Measurements from ENCODE around the gene YAF2.
"Not testable (repeated sequence)": the region's sequence is repeated elsewhere in the genome, so short reads cannot be mapped to it uniquely, and the experiment has no call there.

YAF2 gene

DNA sequence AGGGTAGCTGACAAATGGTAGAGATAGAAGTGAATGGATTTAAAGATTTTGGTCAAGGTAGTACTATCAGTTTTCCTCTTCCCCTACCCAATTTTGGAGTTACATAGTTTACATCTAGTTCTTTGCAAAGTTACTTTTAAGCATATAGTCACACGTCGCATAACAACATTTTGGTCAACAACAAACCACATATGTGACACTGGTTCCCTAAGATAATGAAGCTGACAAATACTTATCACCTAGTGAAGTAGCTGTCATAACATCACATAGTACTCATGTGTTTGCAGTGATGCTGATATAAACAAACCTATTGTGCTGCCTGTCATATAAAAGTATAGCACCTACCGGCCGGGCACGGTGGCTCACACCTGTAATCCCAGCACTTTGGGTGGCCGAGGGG lies 45.4 kb downstream of the YAF2 start:
- DNase-seq: no peak

DNA sequence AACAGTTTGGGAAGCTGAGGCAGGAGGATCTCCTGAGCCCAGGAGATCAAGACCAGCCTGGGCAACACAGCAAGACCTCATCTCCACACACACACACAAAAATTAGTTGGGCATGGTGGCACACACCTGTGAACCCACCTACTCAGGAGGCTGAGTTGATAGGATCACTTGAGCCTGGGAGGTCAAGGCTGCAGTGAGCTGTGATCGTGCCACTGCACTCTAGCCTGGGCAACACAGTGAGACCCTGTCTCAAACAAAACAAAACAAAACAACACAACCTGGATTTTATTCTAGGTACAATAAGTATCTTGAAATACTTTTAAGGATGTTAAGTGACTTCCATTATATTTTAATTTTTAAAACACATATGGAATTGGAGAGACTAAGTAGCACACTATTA lies 45.8 kb downstream of the YAF2 start:
- DNase-seq: no peak

DNA sequence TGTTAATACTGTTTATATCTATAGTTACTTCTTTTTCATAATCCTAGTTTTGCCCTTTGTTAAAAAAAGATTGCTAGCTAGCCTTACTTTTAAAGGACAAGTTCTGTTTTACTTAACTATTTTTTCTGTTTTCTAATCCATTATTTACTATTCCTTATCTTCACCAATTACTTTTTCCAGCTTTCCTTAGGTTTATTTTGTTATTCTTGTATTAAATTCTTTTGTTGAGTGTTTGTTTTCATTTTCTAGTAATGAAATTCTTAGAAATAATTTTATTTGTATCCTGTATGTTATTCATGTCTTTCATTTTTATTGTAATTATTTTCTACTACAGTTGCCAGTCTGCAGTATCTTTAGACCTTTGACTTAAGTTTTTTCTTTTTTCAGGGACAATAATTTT lies 47.7 kb downstream of the YAF2 start:
- DNase-seq: no peak

DNA sequence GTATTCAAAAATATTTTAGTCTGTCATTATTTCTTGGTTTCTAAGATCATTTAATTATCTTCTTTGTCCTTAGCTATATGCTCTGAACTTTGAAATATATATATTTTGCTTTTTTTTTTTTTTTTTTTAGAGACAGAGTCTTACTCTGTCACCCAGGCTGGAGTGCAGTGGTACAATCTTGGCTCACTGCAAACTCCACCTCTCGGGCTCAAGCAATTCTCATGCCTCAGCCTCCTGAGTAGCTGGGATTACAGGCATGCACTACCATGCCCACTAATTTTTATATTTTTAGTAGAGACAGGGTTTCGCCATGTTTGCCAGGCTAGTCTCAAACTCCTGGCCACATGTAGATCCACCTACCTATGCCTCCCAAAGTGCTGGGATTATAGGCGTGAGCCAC lies 49.8 kb downstream of the YAF2 start:
- not testable (repeated sequence) for DNase-seq

DNA sequence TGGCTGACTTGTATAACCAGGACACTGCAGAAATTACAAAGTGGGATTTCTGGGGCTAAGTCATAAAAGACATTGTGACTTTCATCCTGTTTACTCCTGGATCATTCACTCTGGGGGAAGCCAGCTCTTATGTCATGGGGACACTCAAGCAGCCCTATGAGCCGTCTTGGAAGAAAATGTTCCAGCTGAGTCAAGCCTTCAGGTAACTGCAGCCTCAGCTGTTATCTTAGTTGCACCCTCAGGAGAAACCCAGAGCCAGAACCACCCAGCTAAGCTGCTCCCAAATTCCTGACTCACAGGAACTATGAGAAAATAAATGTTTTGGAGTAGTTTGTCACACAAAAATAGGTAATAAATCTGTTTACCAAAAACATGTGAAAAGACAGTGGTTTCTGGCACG lies 50.2 kb downstream of the YAF2 start:
- DNase-seq: no peak

DNA sequence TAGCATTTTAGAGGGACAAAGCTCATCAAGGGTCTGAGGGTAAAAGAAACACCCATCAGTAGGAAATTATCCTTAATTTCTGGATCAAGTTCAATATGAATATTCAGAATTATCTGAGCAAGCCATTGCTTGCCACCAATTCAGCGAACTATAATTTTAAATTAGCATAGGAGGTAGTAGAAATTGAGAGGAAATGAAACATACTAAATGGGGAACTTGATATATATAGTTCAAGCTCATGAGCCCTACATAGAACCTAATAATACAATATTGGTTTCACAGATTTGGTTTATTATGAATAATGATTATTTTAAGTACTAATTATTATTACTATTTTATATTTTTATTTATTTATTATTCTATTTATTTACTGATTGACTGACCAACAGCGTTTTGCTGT lies 51.3 kb downstream of the YAF2 start:
- DNase-seq: no peak

DNA sequence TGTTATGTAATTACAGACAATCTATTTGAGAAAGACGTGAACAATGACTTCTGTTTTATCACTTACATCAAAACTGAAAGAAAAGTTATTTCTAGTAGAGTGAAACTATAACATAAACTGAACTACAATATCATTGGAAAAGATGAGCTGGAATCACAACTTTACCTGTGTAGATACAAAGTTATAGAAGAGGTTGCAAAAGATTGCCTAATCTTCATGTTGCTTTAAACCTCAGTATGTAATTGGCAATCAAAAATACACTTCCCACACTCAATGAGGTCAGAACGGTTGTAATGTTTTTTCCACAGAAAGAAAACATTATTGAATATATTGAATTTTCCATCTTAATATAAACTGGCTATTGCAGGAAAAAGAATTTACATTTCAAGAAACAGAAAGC lies 55.7 kb downstream of the YAF2 start:
- no peak for DNase-seq

DNA sequence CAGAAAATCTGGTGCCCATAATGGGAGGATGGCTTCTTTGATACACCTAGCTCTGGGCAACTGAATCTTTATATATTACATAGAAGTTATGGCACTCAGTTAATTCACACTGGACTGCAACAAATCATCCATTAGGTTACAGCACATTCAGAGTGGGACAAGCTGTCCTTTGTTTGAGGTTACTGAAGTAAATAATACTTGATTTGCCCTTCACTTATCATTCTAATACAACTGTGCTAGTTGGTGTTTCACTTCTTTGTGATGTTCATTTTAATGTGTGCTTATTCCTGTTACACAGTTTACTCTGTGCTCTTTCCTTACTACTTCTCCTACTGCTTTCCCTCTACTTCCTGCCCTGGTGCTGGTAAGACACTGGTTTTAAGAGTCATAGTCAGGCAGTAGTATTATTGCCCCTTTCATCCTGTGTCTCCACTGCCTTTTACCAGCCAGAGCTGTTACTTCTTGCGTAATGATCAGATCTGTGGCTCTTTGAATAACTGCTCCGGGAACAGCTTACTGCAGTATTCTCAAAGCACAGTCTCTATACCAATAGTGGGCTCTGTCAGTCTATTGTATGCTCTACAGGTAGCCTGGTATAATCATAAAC lies 57.0 kb downstream of the YAF2 start:
- DNase-seq: peak; percentile 39

DNA sequence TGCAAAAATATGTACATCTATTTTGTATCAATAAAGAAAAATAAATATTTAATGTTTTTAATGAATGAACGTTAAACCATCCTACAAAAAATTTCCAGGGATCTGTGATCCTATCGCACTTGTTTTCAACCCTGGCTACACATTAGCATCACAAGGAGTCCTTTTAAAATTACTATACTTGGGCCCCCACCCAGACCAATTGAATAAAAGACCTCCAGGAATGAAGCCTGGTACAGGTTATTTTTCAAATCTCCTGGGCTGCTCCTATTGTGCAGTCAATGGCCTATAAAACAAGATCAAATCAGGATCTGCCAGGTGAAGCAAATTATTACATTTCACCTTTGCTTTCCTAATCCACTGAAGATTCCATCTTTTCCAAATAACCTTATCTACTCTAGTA lies 59.9 kb downstream of the YAF2 start:
- no peak for DNase-seq

DNA sequence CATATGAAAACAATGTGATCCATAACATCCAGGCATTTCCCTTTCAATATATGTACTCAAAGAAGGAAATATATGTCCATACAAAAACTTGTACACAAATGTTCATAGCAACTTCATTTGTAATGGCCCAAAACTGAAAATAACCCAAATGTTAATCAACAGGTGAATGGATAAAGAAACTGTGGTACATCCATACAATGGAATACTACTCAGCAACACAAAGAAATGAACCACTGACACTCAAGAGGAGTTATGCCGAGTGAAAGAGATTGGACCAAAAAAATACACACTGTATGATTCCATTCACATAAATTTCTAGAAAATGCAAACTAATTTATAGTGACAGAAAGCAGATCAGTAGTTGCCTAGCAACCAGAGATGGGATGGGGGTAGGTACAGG lies 63.1 kb downstream of the YAF2 start:
- DNase-seq: no peak

DNA sequence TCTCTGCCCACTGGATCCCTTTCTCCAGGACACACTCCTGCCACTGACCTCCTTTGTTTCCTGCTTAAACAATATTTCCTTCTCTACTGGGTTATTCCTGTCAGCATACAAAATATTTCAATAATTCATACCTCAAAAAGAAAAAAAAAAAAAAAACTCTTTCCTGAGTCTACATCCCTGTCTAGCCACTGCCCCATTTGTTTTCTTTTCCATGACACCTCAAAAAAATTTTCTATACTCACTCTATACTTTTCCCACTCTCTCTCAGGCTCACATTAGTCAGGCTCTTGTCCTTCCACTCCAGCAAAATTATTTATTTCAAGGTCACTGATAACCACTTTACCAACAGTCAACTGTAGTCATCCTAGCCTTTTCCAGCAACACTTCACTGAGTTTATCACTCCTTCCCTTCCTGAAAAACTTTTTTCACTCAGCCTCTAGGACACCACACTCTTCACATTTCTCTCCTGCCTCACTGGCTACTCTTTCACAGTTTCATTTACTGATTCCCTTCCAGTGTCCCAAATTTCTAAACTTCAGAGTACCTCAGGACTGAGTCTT lies 64.0 kb downstream of the YAF2 start:
- DNase-seq: no peak

DNA sequence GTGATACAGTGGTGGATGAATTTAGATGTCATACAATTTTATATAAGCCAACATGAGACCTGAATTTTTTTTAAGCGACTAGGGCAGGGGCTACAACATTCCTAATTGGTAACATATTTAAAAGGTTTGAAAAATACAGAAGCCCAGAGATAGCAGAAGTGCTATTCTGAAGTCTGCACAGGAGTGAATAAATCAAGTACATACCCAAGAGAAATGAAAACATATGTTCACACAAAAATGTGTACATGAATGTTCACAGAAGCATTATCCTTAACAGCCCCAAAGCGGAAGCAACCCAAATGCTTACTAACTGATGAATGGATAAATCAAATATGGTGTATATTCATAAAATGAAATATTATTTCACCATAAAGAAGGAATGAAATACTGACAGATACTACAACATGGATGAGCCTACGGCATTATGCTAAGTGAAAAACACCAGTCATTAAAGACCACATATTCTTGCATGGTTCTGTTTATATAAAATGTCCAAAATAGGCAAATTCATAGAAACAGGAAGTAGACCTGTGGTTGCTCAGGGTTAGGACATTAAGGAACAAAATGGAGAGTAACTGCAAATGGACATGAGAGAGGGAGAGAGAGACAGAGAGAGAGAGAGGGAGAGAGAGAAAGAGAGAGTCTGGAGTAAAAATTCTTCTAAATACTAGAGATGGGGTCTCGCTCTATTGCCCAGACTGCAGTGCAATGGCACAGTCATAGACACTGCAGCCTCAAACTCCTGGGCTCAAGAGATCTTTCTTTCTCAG lies 65.4 kb downstream of the YAF2 start:
- no peak for DNase-seq

DNA sequence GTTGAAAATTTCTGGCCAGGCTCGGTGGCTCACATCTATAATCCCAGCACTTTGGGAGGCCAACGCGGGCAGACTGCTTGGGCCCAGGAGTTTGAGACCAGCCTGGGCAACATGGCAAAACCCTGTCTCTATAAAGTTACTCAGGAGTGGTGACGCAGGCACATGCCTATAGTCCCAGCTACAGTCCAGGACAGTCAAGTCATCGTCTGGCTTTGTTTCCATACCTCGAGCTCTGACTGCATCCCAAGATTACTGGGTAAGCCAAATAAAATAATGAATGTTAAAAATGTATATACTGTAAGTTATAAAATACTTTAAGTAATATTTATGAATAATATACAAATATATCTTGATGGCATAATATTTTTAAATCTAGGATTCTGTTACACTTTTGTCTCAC lies 70.3 kb downstream of the YAF2 start:
- no peak for DNase-seq

DNA sequence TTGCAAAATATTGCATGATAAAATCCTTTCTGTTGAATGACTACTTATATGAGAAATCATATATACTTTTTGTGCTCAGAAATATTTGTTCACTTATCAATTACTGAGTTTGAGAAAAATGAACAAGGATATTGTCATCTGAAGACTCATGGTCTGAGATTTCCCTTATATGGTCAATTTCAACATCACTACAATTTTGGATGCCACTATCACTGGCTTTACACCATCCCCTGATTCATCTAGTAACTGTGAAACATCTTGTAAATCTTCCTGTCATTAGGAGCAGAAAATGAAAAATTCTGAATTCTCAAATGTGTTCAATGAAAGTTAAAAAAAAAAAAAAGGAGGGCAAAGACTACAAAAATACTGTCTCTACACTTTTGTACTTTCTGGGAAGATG lies 71.5 kb downstream of the YAF2 start:
- DNase-seq: no peak

DNA sequence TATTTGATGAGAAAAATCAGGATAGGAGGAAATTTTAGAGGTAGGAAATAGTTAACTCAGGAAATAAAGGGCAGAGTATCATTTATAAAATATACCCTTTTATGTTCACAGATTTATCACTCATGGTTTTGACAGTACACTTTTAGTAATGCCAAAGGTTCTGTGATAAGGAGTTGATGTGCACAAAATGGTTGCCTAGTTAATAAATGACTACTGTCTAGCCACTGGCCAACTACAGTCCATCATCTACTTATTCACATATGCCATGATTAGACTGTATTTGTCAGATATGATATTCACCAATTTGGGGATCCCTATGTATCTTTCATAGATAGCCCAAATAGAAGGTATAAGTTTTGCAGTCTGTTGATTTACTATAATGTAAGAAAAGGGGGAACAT lies 74.1 kb downstream of the YAF2 start:
- DNase-seq: no peak

DNA sequence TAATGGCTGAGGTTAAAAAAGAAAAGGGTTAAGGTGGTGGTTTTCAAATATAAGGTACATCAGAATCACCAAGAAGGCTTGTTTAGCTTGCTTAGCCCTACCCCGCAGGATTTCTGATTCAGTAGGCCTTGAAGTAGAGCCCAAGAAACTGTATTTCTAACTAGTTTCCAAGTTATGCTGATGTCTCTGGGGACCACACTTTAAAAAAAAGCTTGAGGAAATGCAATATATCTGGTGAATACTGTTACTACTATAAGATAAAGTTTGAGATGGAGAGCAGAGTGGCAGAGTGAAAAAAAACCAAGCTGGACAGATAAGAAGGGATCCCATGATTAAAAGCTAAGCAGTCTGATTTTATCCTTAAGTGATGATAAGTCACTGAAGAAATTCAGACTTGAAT lies 75.1 kb downstream of the YAF2 start:
- no peak for DNase-seq

DNA sequence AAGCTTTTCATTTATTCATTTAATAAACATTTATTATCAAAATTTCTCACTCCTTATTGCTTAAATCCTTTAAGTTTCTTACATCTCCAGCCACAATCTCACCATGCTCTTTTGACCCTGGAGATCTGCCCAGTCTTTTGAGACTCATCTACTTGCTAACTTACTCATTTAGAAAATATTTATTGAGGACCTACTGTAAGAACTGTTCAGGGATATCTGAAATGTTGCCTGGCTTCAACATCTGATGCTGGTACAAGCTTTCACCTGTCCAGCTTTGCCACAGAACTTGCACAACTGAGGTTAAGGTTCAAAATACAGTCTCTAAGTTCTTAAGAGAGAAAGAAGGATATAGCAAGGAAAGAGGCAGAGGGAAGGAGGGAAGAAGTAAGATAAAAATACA lies 75.9 kb downstream of the YAF2 start:
- no peak for DNase-seq

DNA sequence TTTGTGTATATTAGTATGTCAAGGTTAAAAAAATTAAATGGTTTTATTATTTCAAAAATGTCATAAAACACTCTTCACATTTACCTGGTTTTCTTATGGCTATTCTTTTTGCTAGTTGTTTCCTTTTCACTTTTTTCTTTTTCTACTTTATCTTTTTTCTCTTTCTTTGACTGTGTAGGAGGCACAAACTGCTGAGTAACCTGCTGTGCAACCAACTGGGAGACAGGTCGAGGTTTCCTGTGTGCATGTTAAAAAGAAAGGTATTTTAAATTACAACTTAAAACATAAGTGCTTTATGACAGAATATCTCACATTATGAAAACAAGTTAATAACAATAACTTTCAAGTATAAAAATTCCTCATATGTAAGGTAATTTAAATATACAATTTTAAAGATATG lies 76.5 kb downstream of the YAF2 start:
- no peak for DNase-seq

DNA sequence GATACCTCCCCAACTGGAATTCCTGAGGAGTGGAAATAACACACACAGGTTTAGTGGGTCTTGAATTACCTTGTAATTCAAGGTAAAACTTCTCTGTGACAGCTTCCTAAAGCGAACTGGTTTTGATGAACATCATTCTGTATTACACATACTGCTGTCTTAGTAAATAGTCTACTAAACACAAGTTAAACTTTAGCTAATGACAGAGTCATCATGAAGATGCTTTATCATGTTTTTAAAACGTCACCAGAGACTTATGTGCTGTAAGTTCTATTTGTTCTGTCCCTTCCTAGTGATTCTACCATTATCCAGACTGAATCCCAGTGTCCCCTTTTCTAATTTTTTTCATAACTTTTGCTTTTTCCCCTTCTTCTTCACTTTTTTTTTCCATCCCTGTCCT lies 81.8 kb downstream of the YAF2 start:
- DNase-seq: no peak

DNA sequence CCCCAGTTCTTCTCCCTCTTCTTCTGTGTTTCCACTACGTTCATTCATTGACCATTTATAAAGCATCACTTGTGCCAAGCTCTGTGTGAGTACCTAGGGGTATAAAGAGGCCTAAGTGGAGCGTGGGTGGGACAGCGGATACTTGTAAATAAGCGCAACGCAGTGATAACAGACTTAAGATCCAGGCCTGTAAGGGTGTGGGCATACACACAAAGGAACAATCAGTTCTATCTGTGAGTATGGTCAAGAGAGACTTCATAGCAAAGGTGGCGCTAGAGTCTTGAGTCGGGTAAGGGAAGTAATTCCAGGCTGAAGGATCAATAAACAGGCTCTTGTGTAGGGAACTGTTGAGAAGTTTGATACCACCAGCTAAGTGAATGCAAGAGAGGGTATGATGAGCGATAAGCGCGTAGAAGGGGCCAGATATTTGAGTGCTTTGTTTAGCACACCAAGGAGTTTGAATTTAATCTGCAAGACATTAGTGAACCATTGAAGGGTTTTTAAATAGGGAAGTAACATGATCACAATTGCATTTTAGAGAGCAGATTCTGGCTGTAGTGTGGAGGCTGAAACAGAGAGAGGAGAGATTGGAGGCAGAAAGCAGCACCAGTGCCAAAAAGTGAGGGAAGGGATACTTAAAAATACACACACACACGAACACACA lies 92.4 kb downstream of the YAF2 start:
- DNase-seq: peak; percentile 58

DNA sequence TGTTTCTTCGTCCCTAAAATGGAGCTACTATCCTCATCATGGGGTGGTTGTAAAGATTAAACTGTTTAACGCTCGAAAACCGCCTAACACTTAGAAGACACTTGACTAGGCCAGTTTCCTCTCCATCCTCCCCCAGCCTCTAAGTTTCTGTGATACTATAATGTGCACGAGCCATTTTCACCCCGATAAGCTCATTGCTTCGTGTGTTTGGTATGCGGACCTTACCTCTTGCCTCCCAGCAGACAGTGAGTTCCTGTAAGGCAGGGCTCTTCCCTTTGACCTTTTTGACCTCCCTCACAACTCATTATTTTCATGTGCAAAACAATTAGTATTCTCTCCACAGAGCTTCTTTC lies 92.9 kb downstream of the YAF2 start:
- DNase-seq: no peak

DNA sequence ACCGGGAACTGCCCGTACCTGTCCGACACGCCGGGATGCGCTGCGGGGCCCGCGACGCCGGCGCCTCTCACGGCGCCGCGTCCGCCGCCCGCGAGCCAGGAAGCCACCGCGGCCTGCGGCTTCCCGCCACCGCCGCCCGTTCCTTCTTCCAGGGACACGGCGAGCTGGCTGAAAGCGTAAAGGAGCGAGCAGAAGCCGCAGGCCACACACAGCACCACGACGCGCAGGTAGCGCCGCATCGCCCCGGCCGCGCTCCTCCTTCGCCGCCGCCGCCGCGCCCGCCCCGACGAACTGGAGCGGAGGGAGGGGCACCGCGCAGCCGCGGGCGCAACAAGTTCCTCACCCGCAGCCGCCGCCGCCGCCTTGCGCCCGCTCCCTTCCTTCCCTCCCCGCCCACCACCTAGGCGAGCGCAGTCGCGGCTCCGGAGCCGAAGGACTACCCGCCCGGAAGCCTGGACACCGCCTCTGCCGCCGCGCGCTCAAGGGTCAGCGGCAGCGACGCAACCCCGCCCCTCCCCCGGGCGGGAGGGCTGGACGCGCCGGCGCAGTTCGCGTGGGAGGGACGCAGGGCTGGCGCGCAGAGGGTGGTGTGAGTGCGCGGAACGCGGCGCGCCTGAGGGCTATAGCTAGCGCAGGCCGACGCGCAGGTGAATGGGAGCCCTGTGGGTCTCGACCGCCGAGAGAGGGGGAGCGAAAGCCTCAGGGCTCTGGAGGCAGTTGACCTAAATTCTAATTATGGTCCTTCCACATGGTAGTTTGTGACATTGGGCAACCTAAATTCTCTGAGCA lies 93.4 kb downstream of the YAF2 start, which contains the start of gene GXYLT1:
TSS of gene GXYLT1 (minus strand) at position 467 of the 789 bp plus-strand sequence. CDS start at position 239, 228 bp downstream.
- peak; percentile 96 for DNase-seq

DNA sequence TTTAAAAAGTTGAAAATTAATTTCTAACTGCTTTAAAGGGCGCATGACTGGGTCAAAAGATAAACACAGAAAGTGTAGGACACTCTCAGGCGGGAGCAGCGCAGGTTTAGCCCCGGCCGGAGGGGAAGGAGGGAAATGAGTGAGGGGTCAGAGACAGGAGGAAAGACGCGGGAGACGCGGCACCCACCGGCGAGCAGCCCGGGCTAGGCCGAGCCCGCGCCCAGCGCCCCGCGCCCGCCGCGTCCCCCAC lies 94.0 kb downstream of the YAF2 start:
- DNase-seq: no peak
